GM13977 (cell line): Measurements from ENCODE around the gene SLC6A1.
"Not testable (repeated sequence)": the region's sequence is repeated elsewhere in the genome, so short reads cannot be mapped to it uniquely, and the experiment has no call there.

ENCODE experiments used
- DNase-seq: peaks from one replicate; pipeline ENCODE4 v3.0.0; 2012; ENCODE audit warnings: low spot score
- CTCF ChIP-seq: IDR thresholded peaks from 2 replicates; pipeline ENCODE4 v1.5.1; 2012; ENCODE audit warnings: mild to moderate bottlenecking, control low read depth; ENCODE audit not compliant: insufficient read depth; ENCODE audit errors: extremely low read depth, missing control alignments
- in situ Hi-C: fragments of 300-500 bp; cut with MboI; formaldehyde crosslinking; loops from one replicate; pipeline ENCODE4 v1.12.0; 2022; ENCODE audit warnings: low sequenced_read_pairs, low pct_unique_long_range_greater_than_20kb, mixed read lengths, inconsistent platforms; ENCODE audit not compliant: unreplicated experiment

SLC6A1 gene

DNA sequence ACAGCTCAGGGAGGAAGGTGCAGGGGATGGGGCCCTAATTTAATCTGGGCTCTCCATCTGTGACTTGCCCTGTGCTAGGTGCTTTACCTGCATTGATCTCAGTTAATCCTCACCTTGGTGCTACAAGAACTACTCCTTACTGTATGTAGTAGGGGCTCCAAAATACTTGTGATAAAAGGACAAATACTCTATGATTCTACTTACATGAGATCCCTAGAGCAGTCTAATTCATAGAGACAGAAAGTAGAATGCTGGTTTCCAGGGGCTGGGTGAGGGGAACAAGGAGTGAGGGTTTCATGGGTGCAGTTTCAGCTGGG, 67.2 kb downstream of the SLC6A1 start:
- in situ Hi-C loops = no loop called here
- no peak for DNase-seq
- no peak for TF ChIP-seq CTCF

GRCh38 chr3:11060500-11061251, 68.1 kb downstream of the SLC6A1 start:
- DNase-seq = peak; percentile 76
- TF ChIP-seq CTCF = peak; percentile 78
- in situ Hi-C loops = no loop called here

- in situ Hi-C loops, DNase-seq: not testable (repeated sequence)
Measured at GRCh38 chr3:11061268-11061871, 68.8 kb downstream of the SLC6A1 start.

- TF ChIP-seq CTCF = no peak
- DNase-seq = no peak
- in situ Hi-C loops = no loop called here
Measured at GRCh38 chr3:11062704-11063103, 70.2 kb downstream of the SLC6A1 start.

GRCh38 chr3:11071096-11071755, 78.7 kb downstream of the SLC6A1 start:
- no peak for TF ChIP-seq CTCF
- DNase-seq = no peak
- in situ Hi-C loops = no loop called here

DNA sequence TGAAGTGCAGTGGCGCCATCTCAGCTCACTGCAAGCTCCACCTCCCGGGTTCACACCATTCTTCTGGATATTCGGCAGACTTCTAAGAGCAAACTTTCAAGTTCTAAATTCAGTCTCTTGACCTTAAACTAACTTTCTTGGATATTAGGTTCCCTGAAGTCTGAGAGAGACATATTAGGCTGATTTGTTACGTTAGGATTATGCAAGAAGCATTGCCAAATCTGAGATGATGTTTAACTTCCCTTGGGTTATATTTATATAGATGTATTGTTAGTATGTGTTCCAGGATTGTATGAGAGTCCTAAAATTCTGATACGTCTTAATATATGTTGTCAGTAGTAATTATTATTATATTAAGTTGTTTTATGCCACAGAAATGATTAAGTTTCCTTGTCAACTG, 80.1 kb downstream of the SLC6A1 start:
- in situ Hi-C loops = no loop called here
- DNase-seq = no peak
- TF ChIP-seq CTCF = no peak

- in situ Hi-C loops = no loop called here
- TF ChIP-seq CTCF = no peak
- no peak for DNase-seq
Measured at GRCh38 chr3:11074011-11074410, 81.5 kb downstream of the SLC6A1 start.
